NB4 (cell line): ENCODE measurements around the gene NBPF3.

ENCODE experiments used
- MYC ChIP-seq: IDR thresholded peaks from 2 replicates; pipeline ENCODE4 v1.6.1; 2011; ENCODE audit warnings: low read depth, low read length
- TF ChIP-seq, protein P1 (sequence below): IDR thresholded peaks from one replicate; pipeline ENCODE4 v1.5.1; 2012; ENCODE audit warnings: low read depth, low read length
- TF ChIP-seq, protein P2 (sequence below): IDR thresholded peaks from 2 replicates; pipeline ENCODE4 v1.6.1; 2011; ENCODE audit warnings: low read depth, low read length

DNA sequence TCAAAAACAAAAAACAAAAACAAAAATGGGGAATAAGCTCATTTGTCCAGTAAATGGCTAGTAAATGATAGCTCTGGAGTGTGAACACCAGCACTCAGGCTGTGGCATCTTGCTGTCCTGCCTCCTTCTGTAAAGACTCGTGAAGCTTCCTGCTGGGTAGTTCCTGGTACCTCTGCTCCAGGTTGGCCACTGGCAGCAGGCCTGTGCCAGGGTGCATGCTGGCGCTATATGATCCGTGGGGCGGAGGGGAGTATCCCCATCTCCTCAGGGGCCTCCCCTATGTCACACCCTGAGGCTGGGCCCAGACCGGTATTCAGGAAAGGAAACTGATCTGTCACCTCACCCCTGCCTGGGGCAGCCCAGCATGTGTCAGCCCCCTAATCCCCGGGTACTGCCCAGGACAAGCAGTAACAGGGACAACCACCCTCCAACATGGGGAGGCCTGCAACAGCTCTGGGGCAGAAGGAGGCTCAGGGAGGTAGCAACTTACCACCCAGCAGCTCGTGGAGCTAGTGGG, 83.4 kb downstream of the NBPF3 start:
- TF ChIP-seq, protein P1, sequence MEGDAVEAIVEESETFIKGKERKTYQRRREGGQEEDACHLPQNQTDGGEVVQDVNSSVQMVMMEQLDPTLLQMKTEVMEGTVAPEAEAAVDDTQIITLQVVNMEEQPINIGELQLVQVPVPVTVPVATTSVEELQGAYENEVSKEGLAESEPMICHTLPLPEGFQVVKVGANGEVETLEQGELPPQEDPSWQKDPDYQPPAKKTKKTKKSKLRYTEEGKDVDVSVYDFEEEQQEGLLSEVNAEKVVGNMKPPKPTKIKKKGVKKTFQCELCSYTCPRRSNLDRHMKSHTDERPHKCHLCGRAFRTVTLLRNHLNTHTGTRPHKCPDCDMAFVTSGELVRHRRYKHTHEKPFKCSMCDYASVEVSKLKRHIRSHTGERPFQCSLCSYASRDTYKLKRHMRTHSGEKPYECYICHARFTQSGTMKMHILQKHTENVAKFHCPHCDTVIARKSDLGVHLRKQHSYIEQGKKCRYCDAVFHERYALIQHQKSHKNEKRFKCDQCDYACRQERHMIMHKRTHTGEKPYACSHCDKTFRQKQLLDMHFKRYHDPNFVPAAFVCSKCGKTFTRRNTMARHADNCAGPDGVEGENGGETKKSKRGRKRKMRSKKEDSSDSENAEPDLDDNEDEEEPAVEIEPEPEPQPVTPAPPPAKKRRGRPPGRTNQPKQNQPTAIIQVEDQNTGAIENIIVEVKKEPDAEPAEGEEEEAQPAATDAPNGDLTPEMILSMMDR, result no peak
- TF ChIP-seq MYC, result no peak
- TF ChIP-seq, protein P2, sequence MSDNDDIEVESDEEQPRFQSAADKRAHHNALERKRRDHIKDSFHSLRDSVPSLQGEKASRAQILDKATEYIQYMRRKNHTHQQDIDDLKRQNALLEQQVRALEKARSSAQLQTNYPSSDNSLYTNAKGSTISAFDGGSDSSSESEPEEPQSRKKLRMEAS, result no peak
